ENCODE data around the gene SYT9. TPM values are rescaled to one million over a fixed set of nuclear protein-coding genes. Genes with fewer than 3 reads are reported as not detected.

SYT9 gene
- polyA plus RNA-seq, 3 donors: not detected

DNA sequence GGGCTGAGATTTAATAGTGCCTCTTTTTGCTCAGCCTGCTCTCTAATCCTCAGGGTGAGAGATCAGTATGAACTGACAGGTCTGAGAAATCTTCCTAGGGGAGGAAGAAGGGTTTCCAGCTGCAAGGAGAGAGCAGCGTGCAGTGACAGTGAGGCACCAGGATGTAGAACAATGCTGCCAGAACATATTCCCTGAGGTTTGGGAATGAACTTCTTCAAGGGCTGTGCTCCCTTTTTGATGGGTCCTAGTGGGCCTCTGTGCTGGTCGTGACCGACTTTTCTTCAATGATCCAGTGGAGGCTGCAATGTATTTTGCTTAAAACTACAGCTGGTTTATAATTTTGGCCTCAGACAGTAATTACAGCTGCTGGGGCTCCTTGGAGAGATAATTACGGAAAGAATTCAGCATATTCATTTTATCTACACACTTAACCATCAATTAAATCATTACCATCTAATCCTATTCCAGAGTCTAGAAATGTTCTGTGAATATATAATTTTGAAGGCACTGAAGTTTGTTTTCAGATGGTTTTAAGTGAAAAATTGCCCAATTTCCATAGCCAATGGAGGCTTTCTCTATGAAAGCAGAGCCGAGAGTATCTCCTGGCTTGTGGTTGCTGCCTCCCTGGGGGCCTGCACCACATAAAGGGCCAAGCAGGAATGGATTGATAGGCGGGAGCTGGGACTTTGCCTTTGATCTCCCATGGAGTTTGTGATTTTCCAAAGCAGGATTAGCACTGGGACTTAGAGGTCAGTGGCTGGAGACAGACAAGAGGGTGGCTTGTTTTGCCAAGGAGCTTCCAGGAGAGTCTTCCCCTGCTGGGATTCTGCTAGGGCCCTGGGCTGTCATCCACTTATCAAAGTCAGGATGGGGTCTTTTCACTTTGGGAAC lies 192.6 kb downstream of the SYT9 start:
- no peak for DNase-seq
- intact Hi-C loops (cut with micrococcal nuclease): loop anchor here (10.0 kb wide), 3 partner anchors 70 to 350 kb away; partner anchors contain the start of gene PPFIBP2 (in 1 of the 2)
- peaks cover 9 to 12% of the 10 kb centered on the region in 2 donors for H3K4me1 ChIP-seq (ENCODE audit: control insufficient read depth in 1 of 2, insufficient read depth in 2 of 2, low read length in 2 of 2)
- H3K4me2 ChIP-seq (replicated peaks; ENCODE audit: extremely low read depth, low read length, poor library complexity, severe bottlenecking): no peak overlapping the region
- H3K36me3 ChIP-seq (replicated peaks in 1 of 2; ENCODE audit: control insufficient read depth in 1 of 2, insufficient read depth in 2 of 2, low read length in 2 of 2): no peaks in the 10 kb centered on the region
- no peaks in the 10 kb centered on the region for H3K9me3 ChIP-seq (replicated peaks in 1 of 2; ENCODE audit: control insufficient read depth in 1 of 2, insufficient read depth in 1 of 2, low read length in 2 of 2)
- no peak overlapping the region for H2AFZ ChIP-seq (ENCODE audit: insufficient read depth, low read depth, low read length, poor library complexity, severe bottlenecking)
- TF ChIP-seq, protein P1, sequence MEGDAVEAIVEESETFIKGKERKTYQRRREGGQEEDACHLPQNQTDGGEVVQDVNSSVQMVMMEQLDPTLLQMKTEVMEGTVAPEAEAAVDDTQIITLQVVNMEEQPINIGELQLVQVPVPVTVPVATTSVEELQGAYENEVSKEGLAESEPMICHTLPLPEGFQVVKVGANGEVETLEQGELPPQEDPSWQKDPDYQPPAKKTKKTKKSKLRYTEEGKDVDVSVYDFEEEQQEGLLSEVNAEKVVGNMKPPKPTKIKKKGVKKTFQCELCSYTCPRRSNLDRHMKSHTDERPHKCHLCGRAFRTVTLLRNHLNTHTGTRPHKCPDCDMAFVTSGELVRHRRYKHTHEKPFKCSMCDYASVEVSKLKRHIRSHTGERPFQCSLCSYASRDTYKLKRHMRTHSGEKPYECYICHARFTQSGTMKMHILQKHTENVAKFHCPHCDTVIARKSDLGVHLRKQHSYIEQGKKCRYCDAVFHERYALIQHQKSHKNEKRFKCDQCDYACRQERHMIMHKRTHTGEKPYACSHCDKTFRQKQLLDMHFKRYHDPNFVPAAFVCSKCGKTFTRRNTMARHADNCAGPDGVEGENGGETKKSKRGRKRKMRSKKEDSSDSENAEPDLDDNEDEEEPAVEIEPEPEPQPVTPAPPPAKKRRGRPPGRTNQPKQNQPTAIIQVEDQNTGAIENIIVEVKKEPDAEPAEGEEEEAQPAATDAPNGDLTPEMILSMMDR (IDR thresholded peaks at IDR 0.05): no peak
- no peak overlapping the region for H3K4me3 ChIP-seq (replicated peaks in 1 of 3; ENCODE audit: low read depth in 2 of 3, low read length in 3 of 3)
- Mint-ChIP-seq H3K27me3 (ENCODE audit: low read depth in 3 of 3) (peaks cover under 1 to 6% (median 4%) of the 10 kb centered on the region in 3 donors), H3K27ac (no peak overlapping the region), H3K4me1 (peaks cover 11% of the 10 kb centered on the region), H3K9me3 (no peaks in the 10 kb centered on the region), H3K4me3 (no peak overlapping the region), H3K36me3 (peaks cover 0 to 8% of the 10 kb centered on the region in 2 donors)
- H3K9ac ChIP-seq (ENCODE audit: insufficient read depth, low read length, poor library complexity, severe bottlenecking): no peak overlapping the region
- H3K27ac ChIP-seq (ENCODE audit: low read depth in 1 of 2, low read length in 2 of 2): no peak overlapping the region
- H3K27me3 ChIP-seq (ENCODE audit: control insufficient read depth in 2 of 2, insufficient read depth in 2 of 2, low read length in 2 of 2): no peaks in the 10 kb centered on the region
- no peaks in the 10 kb centered on the region for H3K79me2 ChIP-seq (ENCODE audit: insufficient read depth, low read length)
- H4K20me1 ChIP-seq (ENCODE audit: insufficient read depth, low read length): no peaks in the 10 kb centered on the region
- WGBS (ENCODE audit: insufficient coverage): 94% methylated on average over 3 of the region's 6 CpGs

DNA sequence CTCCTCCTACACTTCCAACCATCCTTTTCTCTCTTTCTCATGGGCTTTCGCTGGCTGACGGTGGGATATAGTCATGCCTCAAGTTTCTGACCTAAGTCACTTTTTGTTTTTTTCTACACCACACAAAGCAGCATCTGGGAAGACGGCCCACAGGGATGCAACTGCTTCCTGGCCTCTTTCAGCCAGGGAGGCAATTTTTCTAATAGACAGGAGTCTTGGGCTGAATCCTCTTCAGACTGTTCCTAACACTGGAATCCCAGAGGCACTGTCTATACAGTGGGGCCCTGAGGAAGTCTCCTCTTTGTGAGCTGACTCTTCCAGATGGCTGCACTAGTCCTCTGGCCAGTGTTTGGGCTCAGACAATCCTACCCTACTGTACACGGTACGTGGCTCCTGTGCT lies 193.9 kb downstream of the SYT9 start:
- no peak for DNase-seq
- Histone ChIP-seq H3K9ac (ENCODE audit: insufficient read depth, low read length, poor library complexity, severe bottlenecking) (no peak overlapping the region), H3K4me3 (replicated peaks in 1 of 3; ENCODE audit: low read depth in 2 of 3, low read length in 3 of 3) (no peak overlapping the region), H2AFZ (ENCODE audit: insufficient read depth, low read depth, low read length, poor library complexity, severe bottlenecking) (no peak overlapping the region), H3K27ac (ENCODE audit: low read depth in 1 of 2, low read length in 2 of 2) (no peak overlapping the region), H3K79me2 (ENCODE audit: insufficient read depth, low read length) (no peaks in the 10 kb centered on the region), H3K4me2 (replicated peaks; ENCODE audit: extremely low read depth, low read length, poor library complexity, severe bottlenecking) (no peak overlapping the region), H4K20me1 (ENCODE audit: insufficient read depth, low read length) (no peaks in the 10 kb centered on the region), H3K36me3 (replicated peaks in 1 of 2; ENCODE audit: control insufficient read depth in 1 of 2, insufficient read depth in 2 of 2, low read length in 2 of 2) (no peaks in the 10 kb centered on the region), H3K4me1 (ENCODE audit: control insufficient read depth in 1 of 2, insufficient read depth in 2 of 2, low read length in 2 of 2) (peaks cover 6 to 7% of the 10 kb centered on the region in 2 donors), H3K27me3 (ENCODE audit: control insufficient read depth in 2 of 2, insufficient read depth in 2 of 2, low read length in 2 of 2) (no peaks in the 10 kb centered on the region), H3K9me3 (replicated peaks in 1 of 2; ENCODE audit: control insufficient read depth in 1 of 2, insufficient read depth in 1 of 2, low read length in 2 of 2) (no peaks in the 10 kb centered on the region)
- TF ChIP-seq, protein P1 (IDR thresholded peaks at IDR 0.05): no peak
- intact Hi-C loops (cut with micrococcal nuclease): loop anchor here (10.0 kb wide), 3 partner anchors 69 to 351 kb away; partner anchors contain the start of gene PPFIBP2 (in 1 of the 2)
- H3K4me1 Mint-ChIP-seq: peaks cover 7% of the 10 kb centered on the region
- peaks cover 0 to 6% (median 4%) of the 10 kb centered on the region in 3 donors for H3K27me3 Mint-ChIP-seq (ENCODE audit: low read depth in 3 of 3)
- H3K27ac Mint-ChIP-seq: no peak overlapping the region
- 97% methylated on average over 4 of the region's 5 CpGs for WGBS (ENCODE audit: insufficient coverage)
- H3K9me3 Mint-ChIP-seq: no peaks in the 10 kb centered on the region
- no peak overlapping the region for H3K4me3 Mint-ChIP-seq
- peaks cover 0 to 6% of the 10 kb centered on the region in 2 donors for H3K36me3 Mint-ChIP-seq
